HAP-1 (cell line): Measurements from ENCODE around the gene PTPRT.

Source experiments
- DNase-seq, 2 experiments: peaks; one replicate each; pipeline ENCODE4 v3.0.0-alpha.2; 2016 to 2020; ENCODE audit warnings: low spot score in 2 of 2
- H3K27me3 ChIP-seq: fragments of 250-450 bp; sonication (Bioruptor Pico); 2 replicates; pipeline ENCODE4 v1.5.1; 2020; ENCODE audit warnings: low read depth, mild to moderate bottlenecking, moderate library complexity
- H3K36me3 ChIP-seq: fragments of 250-450 bp; sonication (Bioruptor Pico); replicated peaks from 2 replicates; pipeline ENCODE4 v1.5.1; 2020; ENCODE audit warnings: mild to moderate bottlenecking
- H3K4me1 ChIP-seq: fragments of 250-450 bp; sonication (Bioruptor Pico); 2 replicates; pipeline ENCODE4 v1.5.1; 2020; ENCODE audit warnings: mild to moderate bottlenecking
- H3K4me3 ChIP-seq: fragments of 250-450 bp; sonication (Bioruptor Pico); 2 replicates; pipeline ENCODE4 v1.5.1; 2020; ENCODE audit warnings: mild to moderate bottlenecking, moderate library complexity
- H3K9me3 ChIP-seq: fragments of 250-450 bp; sonication (Bioruptor Pico); 2 replicates; pipeline ENCODE4 v1.5.1; 2020; ENCODE audit warnings: mild to moderate bottlenecking, moderate library complexity
- in situ Hi-C: fragments of 300-500 bp; cut with MboI; formaldehyde crosslinking; loops from 3 replicates; pipeline ENCODE4 v1.14.3; 2020; ENCODE audit warnings: low sequenced_read_pairs, inconsistent platforms, mixed read lengths

The PTPRT gene

DNA sequence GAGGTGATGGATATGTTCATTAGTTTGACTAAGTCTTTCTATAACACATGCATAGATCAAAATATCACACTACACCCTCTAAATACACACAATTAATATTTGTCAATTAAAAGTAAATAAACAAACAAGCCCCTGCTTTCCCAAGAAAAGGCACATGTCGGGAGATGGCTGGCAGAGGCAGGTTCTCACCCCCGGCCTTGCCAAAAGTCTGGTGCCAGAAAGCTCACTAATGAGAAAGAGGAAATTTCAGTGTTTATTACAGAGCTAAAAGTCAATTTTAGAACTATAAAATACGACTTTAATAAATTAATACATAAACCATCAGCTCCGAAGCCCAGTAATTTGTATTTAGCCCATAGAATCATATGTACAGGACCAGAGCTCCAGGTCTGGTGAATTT, 404.7 kb downstream of the PTPRT start:
- Histone ChIP-seq H3K9me3 (no peaks in the 10 kb centered on the region), H3K4me3 (no peak overlapping the region), H3K36me3 (no peaks in the 10 kb centered on the region), H3K4me1 (no peaks in the 10 kb centered on the region), H3K27me3 (no peaks in the 10 kb centered on the region)
- in situ Hi-C loops: no loop called here
- no peak for DNase-seq

DNA sequence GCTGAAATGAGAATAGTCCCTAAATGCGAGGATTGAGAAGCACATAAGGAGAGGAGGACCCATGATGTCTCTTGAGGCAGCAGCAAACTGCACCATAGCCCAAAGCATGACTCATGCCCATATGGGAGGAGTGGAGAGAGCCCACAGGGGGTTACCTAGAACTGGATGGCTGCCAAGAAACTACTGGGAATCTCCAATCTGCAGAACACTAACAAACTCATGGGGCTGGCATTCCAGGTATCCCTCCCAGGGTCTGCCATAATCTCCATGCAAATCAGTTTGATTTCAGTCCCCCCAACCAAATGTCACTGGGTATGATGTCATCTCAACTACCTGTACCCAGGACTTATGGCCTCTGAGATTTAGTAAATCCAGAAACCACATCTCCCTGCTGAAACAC, 410.5 kb downstream of the PTPRT start:
- DNase-seq: no peak
- in situ Hi-C loops: no loop called here
- no peaks in the 10 kb centered on the region for H3K27me3 ChIP-seq
- no peaks in the 10 kb centered on the region for H3K36me3 ChIP-seq
- no peaks in the 10 kb centered on the region for H3K4me1 ChIP-seq
- no peaks in the 10 kb centered on the region for H3K9me3 ChIP-seq
- no peak overlapping the region for H3K4me3 ChIP-seq

DNA sequence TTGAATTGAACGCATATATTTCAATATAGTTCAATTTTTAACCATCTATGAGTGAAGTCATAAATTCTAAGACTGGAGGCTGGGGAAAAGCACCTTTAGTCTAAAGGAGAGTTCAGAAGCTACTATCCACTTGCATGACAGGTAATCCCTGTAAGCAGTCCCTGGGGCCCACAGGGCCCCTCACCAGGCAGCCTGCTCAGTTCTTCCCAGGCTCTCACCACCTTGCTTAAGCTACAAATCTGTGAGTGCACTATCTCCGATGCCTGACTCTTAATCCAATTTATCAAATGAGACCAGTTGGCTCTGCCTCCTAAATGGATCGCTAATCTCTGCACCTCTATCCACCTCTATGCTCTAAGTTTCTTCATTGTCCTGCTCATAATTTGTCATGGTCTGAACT, 413.8 kb downstream of the PTPRT start:
- Histone ChIP-seq H3K9me3 (no peaks in the 10 kb centered on the region), H3K4me3 (no peak overlapping the region), H3K36me3 (no peaks in the 10 kb centered on the region), H3K4me1 (no peaks in the 10 kb centered on the region), H3K27me3 (no peaks in the 10 kb centered on the region)
- in situ Hi-C loops: no loop called here
- DNase-seq: no peak

DNA sequence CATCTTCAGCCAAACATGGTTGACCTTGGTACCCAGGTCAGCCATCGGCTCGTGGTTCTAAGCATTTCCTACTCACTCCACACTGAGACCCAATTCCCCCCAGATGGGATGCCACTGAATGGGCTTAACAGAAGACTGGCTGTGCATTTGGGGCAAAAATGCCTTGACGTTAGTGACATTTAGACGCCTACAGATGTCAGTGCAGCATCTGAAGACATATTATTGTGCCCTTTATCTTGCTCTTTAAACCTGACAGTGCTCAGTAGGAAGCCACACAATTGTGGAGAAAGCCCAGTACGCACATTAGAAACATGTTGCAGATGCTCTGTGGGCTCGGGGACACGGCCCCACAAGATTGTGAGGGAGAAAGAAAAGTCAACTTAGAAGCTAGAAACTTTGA, 414.7 kb downstream of the PTPRT start:
- H3K9me3 ChIP-seq: no peaks in the 10 kb centered on the region
- no peaks in the 10 kb centered on the region for H3K4me1 ChIP-seq
- in situ Hi-C loops: no loop called here
- no peaks in the 10 kb centered on the region for H3K36me3 ChIP-seq
- DNase-seq: no peak
- no peaks in the 10 kb centered on the region for H3K27me3 ChIP-seq
- H3K4me3 ChIP-seq: no peak overlapping the region

DNA sequence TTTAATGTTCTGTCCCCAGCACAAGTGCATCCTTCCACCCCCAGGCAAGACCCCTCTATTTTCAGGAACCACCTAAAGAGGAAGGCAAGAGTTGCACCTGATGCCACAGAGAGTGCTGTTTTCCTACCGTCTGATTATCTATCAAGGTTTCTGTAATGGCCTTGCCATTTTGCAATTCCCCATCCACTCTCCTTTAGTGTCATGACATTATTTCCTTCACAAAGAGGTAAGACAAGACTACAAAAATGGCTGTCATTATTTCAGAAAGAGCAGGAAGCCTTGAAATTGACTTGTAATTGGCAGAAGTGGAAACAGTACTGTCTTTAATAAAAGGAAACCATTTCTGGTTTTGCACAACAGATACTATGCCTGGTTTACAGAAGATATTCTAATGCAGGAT, 426.7 kb downstream of the PTPRT start:
- Histone ChIP-seq H3K36me3 (no peaks in the 10 kb centered on the region), H3K4me1 (no peaks in the 10 kb centered on the region), H3K27me3 (no peaks in the 10 kb centered on the region), H3K9me3 (no peaks in the 10 kb centered on the region), H3K4me3 (no peak overlapping the region)
- no peak for DNase-seq
- in situ Hi-C loops: no loop called here

DNA sequence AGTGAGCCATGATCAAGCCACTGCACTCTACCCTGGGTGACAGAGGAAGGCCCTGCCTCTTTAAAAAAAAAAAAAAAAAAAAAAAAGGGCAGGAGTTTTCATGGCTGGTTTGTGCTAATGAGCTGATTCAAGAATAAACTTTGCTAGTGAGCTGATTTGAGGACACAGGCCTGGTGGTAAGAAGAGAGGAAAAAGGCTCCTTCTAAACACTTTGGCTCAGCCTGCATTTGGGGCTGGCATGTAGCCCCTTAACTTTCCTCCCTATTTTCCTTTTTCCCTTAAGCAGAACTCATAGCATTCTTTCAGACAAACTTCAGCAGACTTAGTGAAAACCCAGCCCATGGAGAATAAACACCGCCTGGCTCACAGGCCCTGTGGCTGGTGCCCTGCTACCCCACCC, 432.7 kb downstream of the PTPRT start:
- H3K36me3 ChIP-seq: no peaks in the 10 kb centered on the region
- no peak overlapping the region for H3K4me3 ChIP-seq
- no peaks in the 10 kb centered on the region for H3K27me3 ChIP-seq
- DNase-seq: no peak
- in situ Hi-C loops: no loop called here
- H3K9me3 ChIP-seq: no peaks in the 10 kb centered on the region
- no peaks in the 10 kb centered on the region for H3K4me1 ChIP-seq

DNA sequence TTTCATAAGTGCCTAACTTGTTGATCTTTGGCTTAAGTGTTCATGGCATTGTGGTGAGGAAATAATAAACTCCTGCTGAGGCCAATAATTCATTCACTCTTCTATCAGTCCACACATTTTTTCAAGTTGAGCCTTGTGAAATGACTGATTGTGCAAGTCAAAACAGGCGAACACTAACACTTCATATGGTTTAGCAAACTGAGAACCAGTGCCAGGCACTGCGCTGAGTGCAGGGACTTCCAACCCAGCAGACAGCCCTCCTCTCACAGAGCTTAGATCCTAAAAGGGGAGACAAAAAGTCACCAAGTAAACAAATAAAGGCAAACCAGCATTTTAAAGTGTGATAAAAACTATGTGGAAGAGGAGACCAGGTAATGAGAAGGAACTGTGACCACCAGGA, 435.0 kb downstream of the PTPRT start:
- no peak for DNase-seq

DNA sequence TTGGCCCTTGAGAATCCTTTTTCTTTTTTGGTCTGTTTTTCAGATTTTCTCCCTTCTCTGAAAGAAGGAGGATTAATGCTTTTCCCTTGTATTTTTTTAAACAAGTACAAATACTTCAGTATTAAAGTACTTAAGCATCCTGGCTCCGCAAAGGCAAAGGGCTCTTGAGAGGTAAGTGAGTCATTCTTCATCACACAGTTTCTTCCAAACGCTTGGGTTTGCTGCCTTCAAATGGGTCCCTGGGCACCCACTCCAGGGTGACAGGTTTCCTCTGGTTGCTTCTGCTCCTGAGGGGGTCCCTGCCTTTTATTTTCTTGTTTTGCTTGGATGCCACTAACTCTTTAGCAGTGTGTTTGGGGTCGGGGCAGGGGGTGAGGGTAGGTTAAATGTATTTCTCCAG, 437.1 kb downstream of the PTPRT start:
- no peaks in the 10 kb centered on the region for H3K27me3 ChIP-seq
- in situ Hi-C loops: no loop called here

More for the DNA sequence above, 435.0 kb downstream of the PTPRT start:
- H3K9me3 ChIP-seq: no peaks in the 10 kb centered on the region
- H3K4me1 ChIP-seq: no peaks in the 10 kb centered on the region
- H3K36me3 ChIP-seq: no peaks in the 10 kb centered on the region
- H3K4me3 ChIP-seq: no peak overlapping the region
- in situ Hi-C loops: no loop called here
- H3K27me3 ChIP-seq: no peaks in the 10 kb centered on the region

DNA sequence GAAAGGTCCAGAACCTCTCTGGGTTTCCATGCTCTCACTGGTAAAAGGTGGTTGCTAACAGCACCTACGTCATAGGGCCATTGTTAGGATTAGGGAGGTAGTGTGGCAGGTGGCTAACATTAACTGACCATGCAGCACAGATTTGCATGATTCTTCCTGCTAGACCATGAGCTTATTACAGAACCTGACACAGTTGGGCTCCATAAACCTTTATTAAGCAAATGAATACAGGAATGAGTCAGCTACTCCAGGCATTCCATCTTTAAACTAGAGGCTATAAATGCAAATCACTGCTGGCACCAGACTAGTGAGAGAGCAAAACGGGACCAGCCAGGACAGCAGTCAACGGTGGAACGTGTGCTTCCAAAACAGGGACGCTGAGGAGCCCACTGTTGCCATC, 440.1 kb downstream of the PTPRT start:
- DNase-seq: no peak
- in situ Hi-C loops: no loop called here
- no peak overlapping the region for H3K4me3 ChIP-seq
- H3K36me3 ChIP-seq: no peaks in the 10 kb centered on the region
- H3K9me3 ChIP-seq: peaks cover 5% of the 10 kb centered on the region; the same call in 1 of the 2 replicates
- no peaks in the 10 kb centered on the region for H3K27me3 ChIP-seq
- H3K4me1 ChIP-seq: no peaks in the 10 kb centered on the region

More for the DNA sequence above, 437.1 kb downstream of the PTPRT start:
- H3K9me3 ChIP-seq: no peaks in the 10 kb centered on the region
- no peaks in the 10 kb centered on the region for H3K4me1 ChIP-seq
- DNase-seq: no peak
- no peaks in the 10 kb centered on the region for H3K36me3 ChIP-seq
- no peak overlapping the region for H3K4me3 ChIP-seq

DNA sequence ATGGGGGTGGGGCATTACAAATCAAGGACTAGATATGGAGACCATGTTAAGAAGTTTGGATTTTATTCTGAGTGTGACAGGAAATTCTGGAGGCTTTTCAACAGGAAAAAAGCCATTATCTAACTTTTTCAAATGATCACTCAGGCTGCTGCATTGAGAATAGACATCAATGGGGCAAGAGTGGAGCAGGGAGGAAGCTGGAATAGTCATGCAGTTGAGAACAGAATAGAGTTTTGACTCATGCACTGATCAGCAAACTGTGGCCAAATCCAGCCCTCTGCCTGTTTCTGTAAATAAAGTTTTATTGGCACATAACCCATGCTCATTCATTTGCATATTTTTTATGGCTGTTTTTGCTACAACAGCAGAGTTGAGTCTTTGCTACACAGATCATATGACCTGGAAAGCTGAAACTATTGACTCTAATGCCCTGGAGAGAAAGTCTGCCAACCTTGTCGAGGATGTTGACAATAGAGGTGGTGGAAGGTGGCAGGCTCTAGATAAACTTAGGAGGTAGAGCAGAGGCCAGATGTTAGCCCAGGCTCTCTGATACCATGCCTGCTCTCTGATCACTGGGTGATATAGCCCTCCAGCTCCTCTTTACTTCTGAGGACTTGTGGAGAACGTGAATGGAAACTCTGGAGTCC, 441.8 kb downstream of the PTPRT start:
- Histone ChIP-seq H3K4me1 (no peaks in the 10 kb centered on the region), H3K36me3 (no peaks in the 10 kb centered on the region), H3K27me3 (no peaks in the 10 kb centered on the region), H3K9me3 (peaks cover 5% of the 10 kb centered on the region; the same call in 1 of the 2 replicates), H3K4me3 (no peak overlapping the region)
- in situ Hi-C loops: no loop called here
- DNase-seq: no peak

DNA sequence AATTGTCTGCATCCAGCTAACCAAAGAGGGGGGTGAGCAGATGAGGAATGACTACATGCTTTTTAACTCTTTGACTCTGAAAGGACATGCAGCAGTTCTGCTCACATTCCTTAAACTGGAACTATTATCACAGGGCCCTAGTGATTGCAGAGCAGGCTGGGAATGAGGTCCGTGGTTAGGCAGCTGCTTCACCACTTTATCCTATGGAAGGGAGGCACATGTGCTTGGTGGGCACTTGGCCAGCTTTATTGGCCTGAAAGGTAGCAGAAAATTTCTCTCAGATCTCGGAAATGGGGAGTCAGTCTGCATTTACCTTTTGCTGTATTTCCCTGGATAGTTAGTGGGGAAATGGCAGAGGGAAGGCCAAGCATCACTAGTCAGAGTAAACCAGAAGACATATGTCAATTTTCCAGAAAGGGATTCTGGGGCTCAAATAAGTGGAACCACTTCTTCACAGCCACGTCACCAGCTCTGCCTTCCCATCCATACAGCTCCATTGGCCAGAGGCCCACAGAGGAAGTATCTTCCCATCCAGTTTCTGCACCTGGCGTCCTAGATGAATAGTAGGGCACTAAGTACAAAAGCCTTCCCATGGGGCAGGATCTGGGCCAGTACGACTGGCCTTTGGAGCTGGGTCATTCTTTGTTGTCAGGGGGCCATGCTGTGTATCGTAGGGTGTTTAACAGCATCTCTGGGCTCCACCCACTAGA, 444.8 kb downstream of the PTPRT start:
- Histone ChIP-seq H3K4me3 (no peak overlapping the region), H3K9me3 (peaks cover 5% of the 10 kb centered on the region; the same call in 1 of the 2 replicates), H3K4me1 (no peaks in the 10 kb centered on the region), H3K27me3 (no peaks in the 10 kb centered on the region), H3K36me3 (no peaks in the 10 kb centered on the region)
- in situ Hi-C loops: no loop called here
- DNase-seq: no peak

DNA sequence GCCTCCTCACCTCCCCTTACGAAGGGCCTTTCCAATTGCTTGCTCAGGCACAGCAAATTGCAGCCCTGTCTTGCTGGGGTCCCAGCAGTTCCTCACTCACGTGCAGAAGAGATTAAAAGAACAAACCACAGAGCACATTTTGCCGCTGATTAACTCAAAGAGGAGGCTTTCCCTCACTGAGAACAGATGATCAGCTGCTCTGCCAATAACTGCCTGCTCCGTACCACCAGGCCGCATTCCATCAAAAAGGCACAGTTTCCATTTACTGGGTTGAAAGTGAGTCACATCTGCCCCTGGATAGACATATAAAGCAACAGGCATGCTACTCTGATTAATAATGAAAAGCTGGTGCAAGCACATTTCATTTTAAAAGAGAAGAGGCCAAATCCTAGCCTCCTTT, 446.8 kb downstream of the PTPRT start:
- H3K9me3 ChIP-seq: peaks cover 5% of the 10 kb centered on the region; the same call in 1 of the 2 replicates
- in situ Hi-C loops: no loop called here
- no peaks in the 10 kb centered on the region for H3K4me1 ChIP-seq
- no peaks in the 10 kb centered on the region for H3K27me3 ChIP-seq
- H3K4me3 ChIP-seq: no peak overlapping the region
- DNase-seq: no peak
- H3K36me3 ChIP-seq: no peaks in the 10 kb centered on the region

DNA sequence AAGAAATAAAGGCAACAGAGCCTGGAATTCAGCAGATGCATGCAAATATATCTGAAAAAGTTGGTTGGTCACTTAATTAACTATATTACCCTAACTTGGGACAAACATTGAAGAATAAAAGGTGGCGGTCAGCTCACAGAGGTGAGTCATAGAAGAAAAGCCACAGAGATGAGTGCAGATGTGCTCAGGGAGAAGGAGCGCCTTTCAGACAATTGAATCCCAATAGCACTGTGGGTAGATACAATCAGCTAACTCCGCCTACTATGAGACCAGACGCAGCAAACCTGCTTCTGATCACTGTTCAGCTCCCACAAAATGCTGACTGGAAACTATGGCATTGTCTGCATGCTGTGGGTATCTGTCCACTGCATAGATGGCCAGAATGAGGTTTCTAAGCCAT, 447.8 kb downstream of the PTPRT start:
- DNase-seq: no peak
- in situ Hi-C loops: no loop called here
- Histone ChIP-seq H3K36me3 (no peaks in the 10 kb centered on the region), H3K4me3 (no peak overlapping the region), H3K27me3 (no peaks in the 10 kb centered on the region), H3K4me1 (no peaks in the 10 kb centered on the region), H3K9me3 (peaks cover 5% of the 10 kb centered on the region; the same call in 1 of the 2 replicates)

DNA sequence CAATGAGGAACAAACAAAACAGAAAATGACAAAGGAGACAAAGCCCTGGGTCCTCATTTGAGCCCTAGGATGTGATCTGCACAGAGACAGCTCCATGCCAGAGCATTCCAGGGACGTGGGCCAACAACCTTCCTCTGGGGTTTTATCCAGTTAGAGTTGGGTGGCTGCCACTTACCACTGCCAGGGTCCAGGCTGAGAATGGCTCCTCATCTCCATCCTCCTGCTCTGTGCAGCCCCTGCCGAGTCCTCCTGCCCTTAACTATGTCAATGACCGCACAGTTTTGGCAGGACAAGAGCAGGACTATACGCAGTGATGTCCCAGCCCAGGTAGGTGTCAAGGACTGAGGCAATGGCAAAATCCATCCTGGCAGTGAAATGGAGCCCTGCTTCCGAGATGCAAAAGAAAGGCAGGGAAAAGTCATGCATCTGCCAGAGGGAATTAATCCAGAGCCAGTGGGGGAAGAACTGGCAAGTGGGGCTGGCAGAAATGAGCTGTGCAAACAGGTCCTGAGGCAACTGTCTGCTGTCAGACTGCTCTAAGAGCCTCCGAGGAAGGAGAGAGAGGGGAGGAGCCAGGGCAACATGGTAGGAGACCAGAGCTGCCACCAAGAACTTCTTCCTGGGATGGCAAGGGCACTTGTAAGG, 449.4 kb downstream of the PTPRT start:
- in situ Hi-C loops: no loop called here
- DNase-seq: no peak
- Histone ChIP-seq H3K4me1 (no peaks in the 10 kb centered on the region), H3K4me3 (no peak overlapping the region), H3K27me3 (no peaks in the 10 kb centered on the region), H3K36me3 (no peaks in the 10 kb centered on the region), H3K9me3 (peaks cover 2% of the 10 kb centered on the region; the same call in 1 of the 2 replicates)
